ENCODE data around the gene LRPPRC.

Gene LRPPRC

DNA sequence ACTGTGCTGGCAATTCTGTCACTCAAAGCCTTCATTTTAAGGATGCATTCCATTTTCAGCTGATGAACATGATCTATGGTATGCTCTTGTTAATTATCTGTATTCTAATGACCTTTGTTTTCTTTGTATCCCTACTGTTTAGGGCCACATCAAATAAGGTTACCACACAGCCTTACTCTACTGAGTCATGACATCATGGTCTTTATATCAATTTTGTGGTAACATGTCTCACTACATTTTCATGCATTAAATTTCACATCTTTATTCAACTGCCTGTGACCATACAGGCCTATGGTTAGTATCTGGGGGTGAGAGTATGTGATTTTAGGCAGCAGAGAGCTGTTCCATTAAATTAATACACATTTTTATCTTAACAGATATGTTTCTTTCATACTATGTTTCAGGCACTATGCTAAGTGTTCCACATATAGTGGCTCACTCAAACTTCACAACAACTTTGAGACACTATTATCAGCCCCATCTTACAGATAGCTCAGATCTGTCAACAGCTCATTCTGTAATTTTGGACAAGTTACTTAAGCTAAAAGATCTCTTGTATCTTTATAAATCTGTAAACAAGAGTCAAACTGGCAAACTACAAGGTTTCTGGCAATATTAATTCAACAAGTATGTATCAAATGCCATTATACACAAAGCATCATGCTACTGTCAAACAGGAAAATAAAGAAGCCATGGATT lies 18.0 kb downstream of the LRPPRC start:
- no peaks in the 10 kb centered on the region for H3K27me3 ChIP-seq (ENCODE audit: low read length)
- no peaks in the 10 kb centered on the region for H3K9me2 ChIP-seq (replicated peaks; ENCODE audit: insufficient read depth, low read length)
- H3K27ac ChIP-seq (ENCODE audit: low read depth, low read length), result no peak overlapping the region
- H3K4me3 ChIP-seq (ENCODE audit: insufficient read depth, low read length, poor library complexity, severe bottlenecking), result no peak overlapping the region
- H3F3A ChIP-seq (ENCODE audit: insufficient read depth), result no peaks in the 10 kb centered on the region
- H3K9me3 ChIP-seq (ENCODE audit: insufficient read depth, low read length), result no peaks in the 10 kb centered on the region
- H4K20me1 ChIP-seq (ENCODE audit: low read depth, low read length), result peaks cover 5% of the 10 kb centered on the region; the same call in 1 of the 2 replicates
- TF ChIP-seq, protein P1, sequence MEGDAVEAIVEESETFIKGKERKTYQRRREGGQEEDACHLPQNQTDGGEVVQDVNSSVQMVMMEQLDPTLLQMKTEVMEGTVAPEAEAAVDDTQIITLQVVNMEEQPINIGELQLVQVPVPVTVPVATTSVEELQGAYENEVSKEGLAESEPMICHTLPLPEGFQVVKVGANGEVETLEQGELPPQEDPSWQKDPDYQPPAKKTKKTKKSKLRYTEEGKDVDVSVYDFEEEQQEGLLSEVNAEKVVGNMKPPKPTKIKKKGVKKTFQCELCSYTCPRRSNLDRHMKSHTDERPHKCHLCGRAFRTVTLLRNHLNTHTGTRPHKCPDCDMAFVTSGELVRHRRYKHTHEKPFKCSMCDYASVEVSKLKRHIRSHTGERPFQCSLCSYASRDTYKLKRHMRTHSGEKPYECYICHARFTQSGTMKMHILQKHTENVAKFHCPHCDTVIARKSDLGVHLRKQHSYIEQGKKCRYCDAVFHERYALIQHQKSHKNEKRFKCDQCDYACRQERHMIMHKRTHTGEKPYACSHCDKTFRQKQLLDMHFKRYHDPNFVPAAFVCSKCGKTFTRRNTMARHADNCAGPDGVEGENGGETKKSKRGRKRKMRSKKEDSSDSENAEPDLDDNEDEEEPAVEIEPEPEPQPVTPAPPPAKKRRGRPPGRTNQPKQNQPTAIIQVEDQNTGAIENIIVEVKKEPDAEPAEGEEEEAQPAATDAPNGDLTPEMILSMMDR (IDR thresholded peaks at IDR 0.05; ENCODE audit: insufficient read depth, low read length, poor library complexity, severe bottlenecking), result no peak
- TF ChIP-seq EZH2phosphoT487 (conservative IDR thresholded peaks at IDR 0.05; ENCODE audit: low read length), result no peak
- peaks cover 8% of the 10 kb centered on the region for H3K79me2 ChIP-seq (ENCODE audit: insufficient read depth, low read length)
- no peak overlapping the region for H3K4me2 ChIP-seq (ENCODE audit: low read depth, low read length, poor library complexity, severe bottlenecking)
- H2AFZ ChIP-seq (ENCODE audit: low read depth, low read length, severe bottlenecking), result no peak overlapping the region
- no peak overlapping the region for H3K9ac ChIP-seq (ENCODE audit: low read length)
- H3K36me3 ChIP-seq (ENCODE audit: low read length), result peaks cover 78% of the 10 kb centered on the region

DNA sequence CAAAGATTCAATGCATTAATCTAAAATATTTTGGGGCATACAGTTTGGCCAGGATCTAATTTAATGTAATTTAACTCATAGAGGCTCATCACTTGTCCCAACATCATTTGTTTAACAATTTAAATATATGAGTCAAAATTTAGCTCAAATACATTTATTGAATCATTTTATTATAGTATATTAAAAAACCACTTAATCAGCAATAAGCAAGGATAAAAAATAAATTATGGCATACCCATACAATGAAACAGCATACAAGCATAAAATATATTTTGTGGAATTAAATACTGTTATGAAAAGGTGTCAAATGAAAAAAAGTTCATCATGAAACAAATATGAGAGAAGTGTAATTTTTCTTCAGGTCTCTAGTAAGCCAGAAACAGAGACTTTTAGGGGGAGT lies 34.9 kb downstream of the LRPPRC start:
- Histone ChIP-seq H3K9ac (ENCODE audit: low read length) (no peak overlapping the region), H3K9me3 (ENCODE audit: insufficient read depth, low read length) (no peaks in the 10 kb centered on the region), H3K27me3 (ENCODE audit: low read length) (no peaks in the 10 kb centered on the region), H3K27ac (ENCODE audit: low read depth, low read length) (no peak overlapping the region), H3K4me2 (ENCODE audit: low read depth, low read length, poor library complexity, severe bottlenecking) (no peak overlapping the region), H3K4me3 (ENCODE audit: insufficient read depth, low read length, poor library complexity, severe bottlenecking) (no peak overlapping the region), H3F3A (ENCODE audit: insufficient read depth) (peaks cover 3% of the 10 kb centered on the region; the same call in 1 of the 2 replicates), H4K20me1 (ENCODE audit: low read depth, low read length) (0 out of 2 replicates have a peak, but pooled peaks cover 11% of the 10 kb centered on the region), H3K36me3 (ENCODE audit: low read length) (peaks cover 65% of the 10 kb centered on the region), H3K9me2 (replicated peaks; ENCODE audit: insufficient read depth, low read length) (no peaks in the 10 kb centered on the region), H2AFZ (ENCODE audit: low read depth, low read length, severe bottlenecking) (no peak overlapping the region), H3K79me2 (ENCODE audit: insufficient read depth, low read length) (no peaks in the 10 kb centered on the region)
- TF ChIP-seq, protein P1 (IDR thresholded peaks at IDR 0.05; ENCODE audit: insufficient read depth, low read length, poor library complexity, severe bottlenecking), result no peak
- TF ChIP-seq EZH2phosphoT487 (conservative IDR thresholded peaks at IDR 0.05; ENCODE audit: low read length), result no peak

DNA sequence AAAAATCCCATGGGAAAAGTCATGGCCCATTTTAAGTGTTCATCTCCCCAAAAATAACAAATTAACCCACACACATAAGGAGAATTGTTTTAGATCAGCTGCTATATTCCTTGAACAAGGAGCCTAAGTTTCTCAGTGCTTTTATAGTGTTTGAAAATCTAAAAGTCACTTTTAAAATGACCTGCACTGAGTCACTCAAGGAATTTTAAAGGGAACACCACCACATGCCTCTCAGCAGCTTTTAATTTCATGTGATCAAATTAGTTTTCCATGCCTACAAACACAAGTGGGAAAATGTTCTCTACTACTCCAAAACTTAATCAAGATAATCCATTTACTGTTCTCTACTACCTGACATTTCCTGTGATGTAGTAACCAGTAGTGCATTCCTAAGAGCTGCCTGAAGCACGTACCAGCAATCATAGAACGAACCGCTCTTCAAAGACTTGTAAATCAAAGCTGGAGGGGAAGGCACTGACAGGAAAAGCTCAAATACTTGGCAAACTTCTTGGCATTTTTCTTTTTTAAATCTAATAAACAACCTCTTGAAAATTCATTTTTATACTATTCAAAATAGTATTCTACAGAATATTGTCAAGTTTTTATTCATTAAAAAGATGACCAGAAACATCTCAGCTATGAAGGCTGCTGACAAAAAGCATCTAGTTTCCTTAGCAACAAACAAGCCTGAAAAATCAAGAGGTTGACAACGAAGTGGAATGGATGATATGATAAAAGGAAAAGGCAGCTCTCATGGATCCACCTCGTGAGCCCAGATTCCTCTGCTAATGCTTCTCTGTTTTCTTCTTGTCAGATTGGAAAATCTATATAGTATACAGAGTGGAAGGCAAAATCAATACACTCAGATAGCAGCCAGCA lies 37.2 kb downstream of the LRPPRC start:
- Histone ChIP-seq H3K9me3 (ENCODE audit: insufficient read depth, low read length) (no peaks in the 10 kb centered on the region), H3K4me2 (ENCODE audit: low read depth, low read length, poor library complexity, severe bottlenecking) (no peak overlapping the region), H3K79me2 (ENCODE audit: insufficient read depth, low read length) (no peaks in the 10 kb centered on the region), H3K36me3 (ENCODE audit: low read length) (peaks cover 67% of the 10 kb centered on the region), H3F3A (ENCODE audit: insufficient read depth) (peaks cover 4% of the 10 kb centered on the region; the same call in 1 of the 2 replicates), H4K20me1 (ENCODE audit: low read depth, low read length) (0 out of 2 replicates have a peak, but pooled peaks cover 11% of the 10 kb centered on the region), H3K27me3 (ENCODE audit: low read length) (no peaks in the 10 kb centered on the region), H3K9me2 (replicated peaks; ENCODE audit: insufficient read depth, low read length) (no peaks in the 10 kb centered on the region), H3K27ac (ENCODE audit: low read depth, low read length) (no peak overlapping the region), H2AFZ (ENCODE audit: low read depth, low read length, severe bottlenecking) (no peak overlapping the region), H3K4me3 (ENCODE audit: insufficient read depth, low read length, poor library complexity, severe bottlenecking) (no peak overlapping the region), H3K9ac (ENCODE audit: low read length) (no peak overlapping the region)
- no peak for TF ChIP-seq EZH2phosphoT487 (conservative IDR thresholded peaks at IDR 0.05; ENCODE audit: low read length)
- TF ChIP-seq, protein P1 (IDR thresholded peaks at IDR 0.05; ENCODE audit: insufficient read depth, low read length, poor library complexity, severe bottlenecking), result no peak
